ENCODE results near the gene PADI3. TPM values are rescaled to one million over a fixed set of nuclear protein-coding genes. Genes with fewer than 3 reads are reported as not detected.
"Not testable (repeated sequence)": the region's sequence is repeated elsewhere in the genome, so short reads cannot be mapped to it uniquely, and the experiment has no call there.

Gene PADI3
- total RNA-seq, 1 experiment from 2014 or later: 2.5 TPM

DNA sequence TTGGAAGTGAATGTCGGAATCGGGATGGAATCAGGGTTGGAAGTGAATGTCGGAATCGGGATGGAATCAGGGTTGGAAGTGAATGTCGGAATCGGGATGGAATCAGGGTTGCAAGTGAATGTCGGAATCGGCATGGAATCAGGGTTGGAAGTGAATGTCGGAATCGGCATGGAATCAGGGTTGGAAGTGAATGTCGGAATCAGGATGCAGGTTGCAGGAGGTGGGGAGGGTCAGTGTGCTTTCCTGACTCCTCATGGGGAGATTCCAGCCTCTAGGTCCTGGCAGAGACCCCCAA lies 7.2 kb upstream of the PADI3 start:
- H3K9me3 ChIP-seq (ENCODE audit: control insufficient read depth, low read depth, low read length); H3K23me2 ChIP-seq (ENCODE audit: insufficient read length, low read depth, low read length, poor library complexity, severe bottlenecking); H3K9ac ChIP-seq (ENCODE audit: extremely low read depth, insufficient read length, low read length); H3K79me1 ChIP-seq (ENCODE audit: insufficient read depth, low read depth, low read length, poor library complexity, severe bottlenecking); H2BK20ac ChIP-seq (ENCODE audit: low read depth, low read length, poor library complexity, severe bottlenecking); H4K8ac ChIP-seq (replicated peaks; ENCODE audit: insufficient read length, low read depth, low read length); H3K27me3 Mint-ChIP-seq (ENCODE audit: low read depth); H4K5ac ChIP-seq (ENCODE audit: insufficient read length, low read depth, low read length); H3K79me2 ChIP-seq (ENCODE audit: insufficient read depth, low read length); H3K56ac ChIP-seq (ENCODE audit: insufficient read length, low read depth, low read length); H2AK5ac ChIP-seq (ENCODE audit: insufficient read length, low read length); H3K36me3 Mint-ChIP-seq (ENCODE audit: insufficient read depth in 1 of 3, low read depth in 3 of 3); H2BK15ac ChIP-seq (ENCODE audit: low read depth, low read length); H2BK5ac ChIP-seq (ENCODE audit: insufficient read length, low read length); H3K23ac ChIP-seq (ENCODE audit: insufficient read length, low read depth, low read length); H3K27ac Mint-ChIP-seq; H3K18ac ChIP-seq (ENCODE audit: insufficient read length, low read depth, low read length); H3T11ph ChIP-seq (ENCODE audit: low read length); H2AFZ ChIP-seq (ENCODE audit: low read length); DNase-seq; H4K91ac ChIP-seq (ENCODE audit: insufficient read length, low read depth, low read length); H3K4me1 ChIP-seq (ENCODE audit: insufficient read depth, low read length); H2BK120ac ChIP-seq (ENCODE audit: low read depth, low read length, poor library complexity, severe bottlenecking); H3K14ac ChIP-seq (ENCODE audit: insufficient read depth, low read length); H2BK12ac ChIP-seq (ENCODE audit: insufficient read length, low read depth, low read length); H3K9me3 Mint-ChIP-seq; H3K27me3 ChIP-seq (ENCODE audit: insufficient read depth, low read length); H3K27ac ChIP-seq (ENCODE audit: insufficient read length, low read depth, low read length); H4K20me1 ChIP-seq (ENCODE audit: control insufficient read depth, insufficient read depth, insufficient read length); H3K4ac ChIP-seq (ENCODE audit: low read depth, low read length): not testable (repeated sequence)
- H3K4me1 Mint-ChIP-seq: peaks cover 22 to 39% of the 10 kb centered on the region in 2 experiments
- H3K4me3 Mint-ChIP-seq: peak overlapping the region in 1 of 2 experiments; percentile 66; a peak in 2 of 5 replicates
- no CpG with 5 or more reads among the region's 11 CpGs for WGBS (ENCODE audit: extremely low coverage, insufficient read length, low lambda C conversion rate)
- peak overlapping the region; percentile 56 for H3K4me2 ChIP-seq (ENCODE audit: insufficient read depth, insufficient read length, low read length)

Measured in H9 (cell line).